ENCODE measurements around the gene CISD3. TPM values are rescaled to one million over a fixed set of nuclear protein-coding genes. Genes with fewer than 3 reads are reported as not detected.

Gene CISD3
- polyA plus RNA-seq, 3 donors: 9.2 to 12.2 (median 10.2) TPM

DNA sequence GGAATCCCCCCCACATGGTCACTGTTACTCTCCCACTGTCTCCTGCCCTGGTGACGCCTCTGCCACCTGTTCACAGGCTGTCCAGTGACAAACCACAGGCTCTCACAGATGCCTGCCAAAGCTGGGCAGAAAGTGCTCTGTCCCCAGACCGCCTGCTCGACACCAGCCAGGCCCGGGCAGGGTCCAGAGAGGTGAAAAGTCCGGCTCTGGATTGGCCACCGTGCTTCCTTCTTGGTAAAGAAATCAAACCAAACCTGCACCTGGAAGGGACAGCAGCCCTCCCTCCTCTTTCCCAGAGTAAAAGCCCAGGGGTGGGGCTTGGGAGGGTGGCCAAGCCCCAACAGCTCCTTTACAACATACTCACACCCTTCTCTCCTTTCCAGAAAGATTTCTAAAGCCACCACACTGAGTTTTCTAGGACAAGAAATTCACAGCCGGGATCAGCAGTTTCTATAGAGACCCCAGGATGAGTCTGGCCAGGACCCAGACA is 11.8 kb downstream of the CISD3 start:
- DNase-seq (ENCODE audit: low read depth in 3 of 3, low spot score in 2 of 3): no peak

- no peak for DNase-seq (ENCODE audit: low read depth in 3 of 3, low spot score in 2 of 3)
Measured at GRCh38 chr17:38742411-38743308, 12.5 kb downstream of the CISD3 start.

DNA sequence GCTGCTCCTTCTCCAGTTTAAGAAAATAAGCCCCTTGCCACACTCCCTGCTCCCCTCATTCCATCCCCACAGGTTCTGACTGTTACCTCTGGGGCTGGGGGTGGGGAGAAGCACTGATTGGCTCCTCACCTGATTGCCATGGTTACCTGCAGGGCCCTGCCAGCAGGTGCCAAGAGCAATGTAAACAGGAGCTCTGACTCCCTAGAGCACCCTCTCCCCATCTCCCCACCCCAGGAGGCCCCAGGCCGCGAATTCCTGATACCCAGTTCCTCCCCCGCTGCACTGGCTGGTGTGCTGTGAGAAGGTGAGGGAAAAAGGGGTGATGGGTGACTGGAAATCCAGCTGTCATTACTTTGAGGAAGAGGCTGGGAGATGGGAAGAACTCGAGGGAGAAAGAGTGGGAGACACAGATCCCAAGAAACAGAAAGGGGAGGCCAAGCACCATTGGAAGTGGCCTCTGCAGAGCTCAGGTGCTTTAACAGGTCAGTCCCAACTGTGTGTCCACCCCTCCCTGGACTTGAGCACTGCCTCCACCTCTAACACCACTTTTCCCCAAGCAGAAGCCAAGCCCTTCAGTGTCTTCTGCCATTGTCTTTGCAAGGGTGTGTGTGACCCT is 13.5 kb downstream of the CISD3 start:
- DNase-seq (ENCODE audit: low read depth in 3 of 3, low spot score in 2 of 3): no peak

GRCh38 chr17:38745545-38745944 is 15.4 kb downstream of the CISD3 start:
- no peak for DNase-seq (ENCODE audit: low read depth in 3 of 3, low spot score in 2 of 3)

GRCh38 chr17:38746004-38746848 is 16.1 kb downstream of the CISD3 start:
- no peak for DNase-seq (ENCODE audit: low read depth in 3 of 3, low spot score in 2 of 3)

- DNase-seq (ENCODE audit: low read depth in 3 of 3, low spot score in 2 of 3): no peak
Measured at GRCh38 chr17:38746849-38747462, 16.8 kb downstream of the CISD3 start.

- DNase-seq (ENCODE audit: low read depth in 3 of 3, low spot score in 2 of 3): no peak
Measured at GRCh38 chr17:38747463-38748148, 17.5 kb downstream of the CISD3 start.

GRCh38 chr17:38748149-38748891 is 18.2 kb downstream of the CISD3 start, which contains the start of gene PCGF2:
Gene PCGF2 (minus strand): TSS chr17:38748336. CDS start chr17:38740402, 7,934 bp downstream.
- peak in 2 of 3 donors; percentile 90 to 92 for DNase-seq (ENCODE audit: low read depth in 3 of 3, low spot score in 2 of 3)

- DNase-seq (ENCODE audit: low read depth in 3 of 3, low spot score in 2 of 3): no peak
Measured at GRCh38 chr17:38748892-38749222, 18.7 kb downstream of the CISD3 start.

DNA sequence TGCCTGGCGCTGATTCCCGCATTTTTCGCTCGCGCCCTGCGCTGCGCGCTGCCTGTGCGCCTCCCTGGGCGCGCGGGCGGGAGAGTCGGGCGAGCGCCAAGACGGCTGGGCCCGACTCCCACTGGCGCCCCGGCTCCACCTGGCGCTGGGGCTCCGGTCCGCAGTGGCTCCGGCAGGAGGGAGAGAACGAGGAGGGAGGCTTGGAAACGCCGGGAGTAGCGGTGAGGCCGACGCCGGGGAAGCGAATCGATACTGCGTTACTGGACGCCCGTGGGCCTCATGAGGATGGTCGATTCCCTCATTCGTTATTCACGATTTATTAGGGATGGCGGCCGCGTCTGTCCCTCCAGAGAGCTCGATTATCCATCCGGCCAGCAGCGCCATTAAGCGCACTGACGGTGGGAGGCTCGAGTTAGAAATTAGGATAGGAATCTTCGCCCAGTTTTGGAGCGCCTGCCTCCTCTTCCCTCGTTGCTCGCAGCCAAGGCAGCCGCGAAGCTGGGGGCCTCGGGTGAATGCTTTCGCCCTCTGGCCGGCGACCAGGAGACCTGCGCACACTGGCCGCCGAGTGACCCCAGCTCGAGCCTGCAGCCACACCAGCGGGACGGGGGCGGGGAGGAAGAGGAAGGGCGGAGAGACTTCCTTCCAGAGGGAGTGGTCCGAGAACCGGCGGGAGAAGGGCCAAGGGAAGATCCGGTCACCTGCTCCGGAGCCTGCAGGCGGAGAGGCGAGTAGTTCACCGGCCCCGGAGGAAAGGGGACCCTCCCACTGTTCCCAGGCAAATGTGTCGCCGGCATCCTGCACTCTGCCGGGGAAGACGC is 19.3 kb downstream of the CISD3 start:
- DNase-seq (ENCODE audit: low read depth in 3 of 3, low spot score in 2 of 3): no peak

- no peak for DNase-seq (ENCODE audit: low read depth in 3 of 3, low spot score in 2 of 3)
Measured at GRCh38 chr17:38750044-38750311, 19.8 kb downstream of the CISD3 start.

DNA sequence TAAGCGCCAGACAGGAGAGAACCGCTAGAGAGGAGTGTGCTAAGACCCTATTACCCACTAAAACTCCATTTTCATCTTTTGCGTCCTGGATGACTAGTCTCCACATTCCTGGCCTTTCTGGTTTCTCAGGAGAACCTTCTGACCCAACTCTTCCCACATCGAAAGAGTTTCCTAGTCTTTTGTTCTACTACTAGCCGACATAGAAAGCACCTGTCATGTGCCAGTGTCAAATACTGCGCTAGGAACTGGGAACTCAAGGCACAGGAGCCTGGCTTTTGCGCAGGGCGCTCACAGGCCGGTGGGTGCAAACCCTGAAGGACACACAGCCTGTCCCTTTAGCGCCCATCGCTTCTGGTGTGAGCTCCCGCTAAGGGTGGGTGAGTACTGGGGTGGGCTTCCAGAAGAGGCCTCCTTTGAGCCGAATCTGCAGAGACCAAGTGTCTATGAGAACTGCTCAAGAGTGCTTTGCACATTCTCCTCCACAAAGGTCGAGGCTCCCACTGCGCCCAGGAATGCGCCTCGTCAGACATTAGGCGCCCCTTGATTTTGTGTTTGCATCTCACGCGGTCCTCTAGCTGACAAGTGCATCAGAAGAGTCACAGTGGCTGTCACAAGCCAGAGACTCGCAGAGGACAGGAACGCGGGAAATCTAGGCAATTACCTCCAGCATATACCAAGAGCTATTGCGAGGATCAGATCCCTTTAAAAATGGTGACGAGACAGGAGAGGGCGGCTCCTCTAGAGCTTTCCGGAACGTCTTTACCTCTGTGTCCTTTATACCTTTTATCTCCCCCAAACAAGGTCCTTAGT is 20.4 kb downstream of the CISD3 start:
- no peak for DNase-seq (ENCODE audit: low read depth in 3 of 3, low spot score in 2 of 3)

GRCh38 chr17:38751144-38751807 is 21.1 kb downstream of the CISD3 start:
- no peak for DNase-seq (ENCODE audit: low read depth in 3 of 3, low spot score in 2 of 3)

GRCh38 chr17:38751808-38752307 is 21.7 kb downstream of the CISD3 start:
- DNase-seq (ENCODE audit: low read depth in 3 of 3, low spot score in 2 of 3): no peak

GRCh38 chr17:38752308-38753070 is 22.3 kb downstream of the CISD3 start, which contains the start of gene PSMB3:
Gene PSMB3 (plus strand): TSS chr17:38752741. CDS start chr17:38752827, 86 bp downstream.
- DNase-seq (ENCODE audit: low read depth in 3 of 3, low spot score in 2 of 3): peak; percentile 95 to 99 (median 98)

DNA sequence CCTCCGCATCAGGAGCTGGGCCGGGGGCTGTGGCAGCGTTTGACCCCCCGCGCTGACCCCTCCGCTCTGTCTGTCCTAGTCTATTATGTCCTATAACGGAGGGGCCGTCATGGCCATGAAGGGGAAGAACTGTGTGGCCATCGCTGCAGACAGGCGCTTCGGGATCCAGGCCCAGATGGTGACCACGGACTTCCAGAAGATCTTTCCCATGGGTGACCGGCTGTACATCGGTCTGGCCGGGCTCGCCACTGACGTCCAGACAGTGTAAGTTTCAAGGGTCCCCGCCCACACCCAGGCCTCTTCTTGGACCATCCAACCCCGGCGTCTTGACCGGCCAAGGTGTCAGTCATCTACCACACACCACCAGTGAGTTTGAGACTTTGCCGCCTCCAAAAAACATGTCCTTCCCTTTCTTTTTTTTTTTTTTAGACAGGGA is 22.9 kb downstream of the CISD3 start:
- DNase-seq (ENCODE audit: low read depth in 3 of 3, low spot score in 2 of 3): no peak

Data from right renal cortex interstitium (tissue), 3 donors.